ENCODE results near the gene KRTAP10-10.
"Not testable (repeated sequence)": the region's sequence is repeated elsewhere in the genome, so short reads cannot be mapped to it uniquely, and the experiment has no call there.

The KRTAP10-10 gene

DNA sequence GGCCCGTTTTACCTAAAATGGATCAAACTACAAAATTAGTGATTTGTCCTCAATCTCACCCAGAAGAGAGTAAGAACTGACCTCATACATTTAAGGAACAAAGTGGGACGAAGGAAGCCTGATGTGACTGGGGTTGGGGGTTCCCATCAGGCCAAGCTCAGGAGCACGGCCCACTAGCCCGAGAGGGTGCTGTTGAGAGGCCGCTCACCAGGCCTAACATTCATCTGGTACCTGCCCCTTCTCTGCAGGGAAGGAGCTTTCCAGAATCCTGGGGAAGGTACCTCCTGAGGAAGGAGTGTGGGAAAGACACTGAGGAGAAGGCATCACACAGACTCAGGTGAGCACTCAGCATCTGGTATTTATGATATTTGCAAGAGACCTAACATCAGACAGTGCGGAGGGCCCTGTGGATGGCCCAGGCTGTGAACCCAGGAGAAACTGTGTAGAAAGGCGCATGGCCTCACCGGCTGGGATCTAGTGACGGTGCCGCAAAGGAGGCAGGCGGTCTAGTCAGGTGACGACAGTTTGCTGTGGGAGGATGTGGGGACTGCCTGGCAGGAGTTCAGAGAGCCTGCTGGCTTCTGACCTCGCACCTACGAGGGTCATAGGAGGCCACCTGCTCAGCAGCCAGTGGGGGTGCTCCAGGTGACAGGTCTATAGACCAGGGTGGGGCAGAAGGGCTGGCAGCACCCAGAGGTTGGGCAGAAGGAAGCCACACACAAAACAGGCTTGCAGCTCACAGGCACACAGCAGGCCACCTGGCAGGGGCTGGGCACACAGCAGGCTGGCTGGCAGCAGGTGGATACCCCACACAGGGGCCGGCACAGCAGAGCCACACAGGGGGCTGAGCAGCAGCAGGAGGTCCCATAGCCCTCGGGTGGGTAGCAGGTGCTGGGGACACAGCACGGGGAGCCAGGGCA is 16.8 kb downstream of the KRTAP10-10 start:
- DNase-seq: no peak

DNA sequence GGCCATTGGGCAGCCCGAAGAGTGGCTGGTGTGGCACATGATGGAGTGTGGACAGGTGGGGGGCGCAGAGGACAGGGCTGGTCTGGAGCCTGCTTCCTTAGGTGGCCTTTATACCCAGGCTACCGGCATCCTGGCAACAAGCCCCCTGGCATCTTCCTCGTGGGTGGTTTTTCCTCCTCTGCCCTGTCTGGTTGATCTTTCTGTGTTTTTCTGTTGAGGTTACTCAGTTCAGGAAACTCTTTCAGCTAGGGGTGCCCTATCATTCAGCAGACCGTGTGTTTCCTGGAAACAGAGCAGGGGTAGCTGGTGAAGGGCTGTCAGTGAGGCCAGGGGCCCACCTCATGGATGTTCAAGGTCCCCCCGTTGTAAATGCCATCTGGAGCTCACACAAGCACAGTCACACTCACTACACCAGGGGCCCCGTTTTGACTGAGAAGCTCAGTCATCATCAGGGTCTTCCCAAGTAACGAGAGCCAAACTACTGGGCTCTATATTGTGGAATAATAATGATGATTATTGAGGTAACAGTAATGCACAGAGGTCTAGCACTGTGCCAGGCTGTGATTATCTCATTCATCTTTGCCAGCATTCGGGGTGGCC is 17.5 kb downstream of the KRTAP10-10 start, which contains the start of gene KRTAP12-4:
Gene KRTAP12-4, minus strand, starts transcription at position 84 of the 600 bp plus-strand sequence. Its CDS starts 45 bp downstream, at position 39.
- DNase-seq: no peak

DNA sequence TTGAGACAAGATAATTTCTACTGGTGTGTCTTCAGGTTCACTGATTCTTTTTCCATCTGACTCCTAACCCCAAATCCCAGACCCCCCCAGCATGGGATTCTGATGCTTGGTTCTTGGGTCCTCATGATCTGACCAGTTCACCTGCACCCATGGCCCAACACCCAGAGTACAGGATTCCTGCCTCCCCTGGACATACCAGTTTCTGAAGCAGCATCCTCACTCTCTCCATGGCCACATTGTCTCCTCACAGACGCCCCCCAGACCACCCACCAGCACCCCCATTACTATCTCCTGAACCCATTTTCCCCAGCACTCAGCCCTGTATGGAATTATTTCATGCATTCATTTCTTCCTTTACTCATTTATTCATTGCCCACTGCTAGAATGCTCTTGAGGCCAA is 19.7 kb downstream of the KRTAP10-10 start:
- DNase-seq: no peak

DNA sequence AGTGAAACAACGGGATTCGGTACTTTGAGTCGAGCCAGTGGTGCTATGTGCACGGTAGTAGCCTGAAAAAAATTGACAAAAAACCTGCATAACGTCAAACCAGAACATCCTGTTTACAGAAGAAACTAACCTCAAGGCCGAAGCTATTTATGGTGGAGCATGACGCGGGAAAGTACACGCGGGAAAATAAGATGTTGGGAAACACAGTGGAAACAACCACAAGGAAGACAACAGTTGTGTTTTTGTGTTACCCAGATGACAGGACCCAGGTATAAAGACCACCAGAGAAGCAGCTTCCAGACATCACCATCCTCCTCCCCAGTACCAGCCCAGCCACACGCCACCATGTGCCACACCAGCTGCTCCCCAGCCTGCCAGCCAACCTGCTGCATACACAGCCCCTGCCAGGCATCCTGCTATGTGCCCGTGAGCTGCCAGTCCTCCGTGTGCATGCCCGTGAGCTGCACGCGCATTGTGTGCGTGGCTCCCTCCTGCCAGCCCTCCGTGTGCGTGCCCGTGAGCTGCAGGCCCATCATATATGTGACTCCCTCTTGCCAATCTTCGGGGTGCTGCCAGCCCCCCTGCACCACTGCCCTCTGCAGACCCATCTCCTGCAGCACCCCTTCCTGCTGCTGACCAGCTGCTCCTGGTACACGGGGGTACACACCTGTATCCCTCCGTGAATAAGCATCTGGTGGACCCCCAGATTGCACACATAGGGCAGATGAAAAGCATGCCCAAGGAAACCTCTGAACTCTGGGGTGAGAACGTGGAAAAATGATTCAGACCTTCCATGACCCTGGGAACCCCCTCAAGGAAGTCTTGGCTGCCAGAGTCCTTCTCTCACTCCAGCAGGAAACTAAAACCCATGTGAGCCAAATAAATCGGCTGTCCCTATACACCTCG is 20.7 kb downstream of the KRTAP10-10 start, which contains the start of gene KRTAP12-3:
Gene KRTAP12-3, plus strand, starts transcription at position 298 of the 906 bp plus-strand sequence. Its CDS starts 48 bp downstream, at position 346.
- DNase-seq: no peak

DNA sequence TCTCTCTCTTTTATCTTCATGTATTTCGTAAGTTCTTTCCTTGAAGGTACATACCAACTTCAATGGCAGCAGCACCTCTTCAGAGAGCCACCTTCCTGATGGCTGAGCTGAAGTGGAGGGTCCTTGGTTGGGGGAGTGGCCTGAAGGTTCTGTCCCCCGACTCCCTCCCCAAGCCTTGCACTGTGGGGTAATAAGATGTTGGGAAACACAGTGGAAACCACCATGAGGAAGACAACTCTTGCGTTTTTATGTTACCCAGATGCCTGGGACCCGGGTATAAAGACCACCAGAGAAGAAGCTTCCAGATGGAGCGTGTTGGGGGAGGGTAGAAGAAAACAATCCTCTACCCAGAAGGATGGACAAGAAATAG is 21.4 kb downstream of the KRTAP10-10 start:
- no peak for DNase-seq

DNA sequence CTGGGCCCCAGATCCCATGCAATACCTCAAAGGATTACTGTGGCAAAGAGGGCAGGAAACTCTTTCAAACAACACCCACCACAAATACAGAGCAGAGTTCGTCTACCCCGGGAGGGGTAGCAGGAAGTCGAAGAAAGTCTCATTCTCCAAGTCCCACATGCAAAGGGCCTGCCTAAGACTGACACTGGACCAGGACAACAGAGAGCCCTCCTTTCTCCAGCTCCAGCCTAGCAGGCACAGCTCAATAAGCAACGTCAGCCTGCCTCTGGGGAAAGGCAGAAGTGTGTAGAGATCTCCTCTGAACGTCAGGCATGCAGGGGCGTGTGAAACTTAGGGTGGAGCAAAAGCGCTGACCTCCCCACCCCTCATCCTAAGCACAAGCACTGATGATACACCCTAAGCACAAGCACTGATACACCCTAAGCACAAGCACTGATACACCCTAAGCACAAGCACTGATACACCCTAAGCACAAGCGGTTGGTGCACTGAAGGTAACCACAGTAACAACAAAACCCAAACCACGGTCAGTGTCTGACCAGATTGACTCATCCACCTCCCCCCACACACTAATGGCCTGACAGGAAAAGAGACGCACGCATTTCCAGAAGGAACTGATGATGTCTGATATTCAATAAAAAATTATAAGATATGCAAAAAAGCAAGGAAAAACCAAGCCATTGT is 21.9 kb downstream of the KRTAP10-10 start:
- no peak for DNase-seq

DNA sequence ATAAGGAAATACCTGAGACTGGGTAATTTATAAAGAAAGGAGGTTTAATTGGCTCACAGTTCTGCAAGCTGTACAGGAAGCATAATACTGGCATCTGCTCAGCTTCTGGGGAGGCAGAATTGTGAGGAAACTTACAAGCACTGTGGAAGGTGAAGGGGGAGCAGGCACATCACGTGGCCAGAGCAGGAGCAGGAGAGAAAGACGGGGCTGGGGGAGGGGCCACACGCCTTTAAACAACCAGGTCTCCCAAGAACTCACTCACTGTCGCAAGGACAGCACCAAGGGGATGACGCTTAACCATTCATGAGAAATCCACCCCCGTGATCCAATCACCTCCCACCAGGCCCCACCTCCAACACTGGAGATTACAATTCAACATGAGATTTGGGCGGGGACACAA is 24.4 kb downstream of the KRTAP10-10 start:
- not testable (repeated sequence) for DNase-seq

DNA sequence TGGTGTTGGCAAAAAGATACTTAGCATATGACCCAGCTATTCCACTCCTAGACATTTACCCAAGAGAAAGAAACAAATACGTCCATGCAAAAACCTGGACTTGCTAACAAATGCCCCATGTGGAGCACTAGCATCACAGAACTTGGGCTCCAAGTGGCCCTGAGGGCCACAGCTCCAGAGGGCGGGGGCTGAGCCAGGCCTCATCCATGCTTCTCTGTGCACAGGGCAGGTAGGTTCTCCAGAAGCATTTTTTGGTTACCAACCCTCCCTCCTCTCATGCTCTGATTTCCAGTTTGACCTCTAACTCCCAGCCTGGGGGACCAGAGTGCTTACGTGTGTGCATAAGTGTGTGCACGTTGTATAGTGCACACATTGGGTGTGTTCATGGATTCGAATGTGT is 27.5 kb downstream of the KRTAP10-10 start:
- DNase-seq: no peak

DNA sequence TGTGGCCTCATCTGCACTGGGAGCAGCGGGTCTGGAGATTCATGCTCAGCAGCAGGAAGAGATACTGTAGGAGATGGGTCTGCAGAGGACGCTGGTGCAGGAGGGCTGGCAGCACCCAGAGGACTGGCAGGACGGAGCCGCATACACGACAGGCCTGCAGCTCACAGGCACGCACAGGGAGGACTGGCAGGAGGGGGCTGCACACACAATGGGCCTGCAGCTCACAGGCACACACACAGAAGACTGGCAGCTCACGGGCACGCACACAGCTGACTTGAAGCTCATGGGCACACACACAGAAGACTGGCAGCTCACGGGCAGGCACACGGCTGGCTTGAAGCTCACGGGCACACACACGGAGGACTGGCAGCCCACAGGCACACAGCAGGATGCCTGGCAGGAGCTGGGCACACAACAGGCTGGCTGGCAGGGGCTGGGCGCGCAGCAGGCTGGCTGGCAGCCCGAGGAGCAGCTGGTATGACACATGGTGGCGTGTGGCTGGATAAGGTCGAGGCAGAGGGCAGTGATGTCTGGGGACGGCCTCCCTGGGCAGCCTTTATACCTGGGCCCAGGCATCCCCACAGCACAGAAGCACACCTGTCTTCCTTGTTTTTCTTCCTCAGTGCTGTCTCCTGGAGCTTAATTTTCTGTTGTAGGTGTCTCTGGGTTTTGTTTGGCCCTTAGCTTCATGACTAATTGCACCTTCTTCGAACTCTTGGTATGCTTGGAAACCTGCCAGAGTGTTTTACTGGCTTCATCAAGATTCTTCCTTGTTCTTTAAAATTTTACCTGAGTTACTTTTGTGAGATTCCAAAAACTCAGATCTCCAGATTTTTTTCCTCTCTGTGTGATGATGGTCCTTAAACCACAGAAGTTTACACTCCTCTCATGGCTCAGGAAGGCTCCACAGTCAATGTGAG is 29.5 kb downstream of the KRTAP10-10 start, which contains the start of gene KRTAP12-2:
Gene KRTAP12-2, minus strand, starts transcription at position 527 of the 920 bp plus-strand sequence. Its CDS starts 41 bp downstream, at position 486.
- no peak for DNase-seq

DNA sequence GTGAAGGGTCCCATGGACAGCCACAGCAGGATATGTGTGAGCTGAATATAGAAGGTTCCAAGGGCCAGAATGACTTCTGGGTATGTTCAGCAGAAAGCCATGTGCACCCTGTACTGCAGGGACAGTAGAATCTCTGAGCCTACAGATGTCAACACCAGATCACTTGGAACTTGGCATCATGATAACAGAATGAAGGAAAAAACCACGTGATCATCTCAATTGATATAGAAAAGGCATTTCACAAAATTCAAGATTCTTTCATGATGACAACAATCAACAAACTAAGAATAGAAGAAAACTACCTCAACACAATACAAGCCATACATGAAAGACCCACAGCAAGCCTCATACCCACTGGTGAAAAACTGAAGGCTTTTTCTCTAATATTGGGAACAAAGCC is 30.5 kb downstream of the KRTAP10-10 start:
- no peak for DNase-seq

DNA sequence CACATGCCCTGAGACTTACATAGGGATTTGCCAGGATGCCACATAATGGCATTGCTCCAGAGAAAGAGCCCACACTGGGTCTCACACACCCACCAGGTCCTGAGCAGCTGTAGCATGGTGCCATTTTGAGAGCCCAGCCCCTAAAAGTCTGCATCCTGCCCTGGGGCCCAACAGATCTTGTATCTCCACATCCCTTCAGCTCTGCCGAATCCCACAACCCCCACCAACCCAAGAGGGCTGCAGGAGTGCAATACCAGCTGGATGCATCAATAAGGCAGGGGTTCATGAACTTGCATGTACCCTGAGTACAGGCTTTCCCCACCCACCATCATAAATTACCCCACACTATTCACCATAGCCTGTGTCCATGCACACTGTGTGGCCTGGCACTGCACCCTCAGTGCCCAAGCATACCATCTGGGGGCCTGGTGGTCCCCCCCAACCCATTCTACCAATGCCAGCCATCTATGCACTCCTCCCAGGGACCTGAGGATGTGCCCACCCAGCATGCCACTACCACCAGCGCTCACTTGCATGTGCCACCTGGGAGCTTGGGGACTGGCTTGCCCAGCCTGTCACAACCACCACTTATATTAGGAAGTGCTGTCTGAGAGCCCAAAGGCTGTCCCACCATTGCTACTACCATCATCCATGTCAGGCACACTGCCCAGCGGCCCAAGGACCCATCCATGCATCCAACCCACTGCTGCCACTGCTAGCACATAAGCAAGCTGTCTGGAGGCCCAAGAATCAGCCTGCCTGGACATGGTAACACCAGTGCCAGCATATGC is 33.7 kb downstream of the KRTAP10-10 start:
- DNase-seq: no peak

DNA sequence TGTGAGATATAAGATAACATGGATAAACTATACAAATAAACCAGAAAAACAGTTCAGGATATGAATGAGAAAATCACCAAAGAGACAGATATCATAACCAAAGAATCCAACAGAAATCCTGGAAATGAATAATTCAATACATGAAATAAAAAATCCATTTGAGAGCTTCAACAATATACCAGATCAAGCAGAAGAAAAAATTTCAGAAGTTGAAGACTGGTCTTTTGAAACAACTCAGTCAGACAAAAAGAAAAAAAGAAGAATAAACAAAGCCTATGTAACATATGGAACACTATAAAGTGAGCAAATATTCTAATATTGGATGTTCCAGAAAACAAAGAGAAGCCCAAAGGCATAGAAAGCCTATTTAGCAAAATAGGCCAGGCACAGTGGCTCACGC is 34.8 kb downstream of the KRTAP10-10 start:
- no peak for DNase-seq

DNA sequence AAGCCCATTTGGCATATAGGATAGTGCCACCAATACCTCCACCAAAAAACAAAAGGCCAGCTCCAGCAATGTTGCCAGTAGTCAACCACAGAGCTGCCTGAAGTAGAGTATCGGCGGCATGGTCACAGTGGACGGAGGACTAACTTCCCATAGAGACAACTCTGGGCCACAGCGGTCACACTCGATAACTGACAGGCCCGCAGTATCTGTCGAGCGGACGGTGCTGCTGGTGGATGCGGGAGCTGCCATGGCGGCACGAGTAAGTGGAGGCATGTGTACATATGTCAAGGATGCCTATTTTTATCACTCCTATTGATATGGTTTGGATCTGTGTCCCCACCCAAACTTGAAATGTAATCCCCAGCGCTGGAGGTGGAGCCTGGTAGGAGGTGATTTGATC is 40.7 kb downstream of the KRTAP10-10 start:
- no peak for DNase-seq

DNA sequence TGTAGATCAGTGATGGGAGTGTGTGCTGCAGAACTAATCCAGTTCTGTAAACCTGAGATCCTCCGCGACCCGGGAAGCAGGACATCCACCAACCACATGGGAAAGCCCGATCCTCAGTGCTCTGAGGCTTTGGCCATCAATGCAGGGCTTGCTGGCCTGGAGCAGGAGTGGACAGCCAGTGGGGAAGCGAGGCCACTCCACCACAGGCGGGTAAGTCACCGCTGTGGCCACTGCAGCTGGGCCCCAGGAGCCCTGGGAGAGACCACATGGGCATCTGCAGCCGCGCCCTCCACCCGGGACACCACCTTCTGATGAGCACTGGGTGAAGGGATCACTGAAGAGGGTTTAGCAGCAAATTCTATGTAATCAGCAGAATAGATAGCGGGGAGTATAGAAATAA is 44.0 kb downstream of the KRTAP10-10 start:
- no peak for DNase-seq

DNA sequence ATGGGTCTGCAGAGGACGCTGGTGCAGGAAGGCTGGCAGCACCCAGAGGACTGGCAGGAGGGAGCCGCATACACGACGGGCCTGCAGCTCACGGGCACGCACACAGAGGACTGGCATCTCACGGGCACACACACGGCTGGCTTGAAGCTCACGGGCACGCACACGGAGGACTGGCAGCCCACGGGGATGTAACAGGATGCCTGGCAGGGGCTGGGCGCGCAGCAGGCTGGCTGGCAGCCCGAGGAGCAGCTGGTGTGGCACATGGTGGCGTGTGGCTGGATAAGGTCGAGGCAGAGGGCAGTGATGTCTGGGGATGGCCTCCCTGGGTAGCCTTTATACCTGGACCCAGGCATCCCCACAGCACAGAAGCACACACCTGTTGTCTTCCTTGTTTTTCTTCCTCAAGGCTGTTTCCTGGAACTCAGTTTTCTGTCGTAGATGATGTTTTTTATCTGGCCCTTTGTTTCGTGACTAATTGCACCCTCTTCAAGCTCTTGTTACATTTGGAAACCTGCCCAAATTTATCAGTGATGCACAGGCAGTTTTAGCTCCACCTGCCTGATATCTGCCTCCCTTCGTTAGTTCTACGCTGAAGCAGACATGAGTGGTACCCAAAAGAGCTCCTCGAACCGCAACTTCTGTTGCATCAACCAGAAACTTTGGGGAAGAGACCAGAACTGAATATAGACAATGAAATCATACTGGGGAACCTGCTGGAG is 44.9 kb downstream of the KRTAP10-10 start, which contains the start of gene KRTAP12-1:
Gene KRTAP12-1, minus strand, starts transcription at position 303 of the 719 bp plus-strand sequence. Its CDS starts 40 bp downstream, at position 263.
- DNase-seq: peak; percentile 81

DNA sequence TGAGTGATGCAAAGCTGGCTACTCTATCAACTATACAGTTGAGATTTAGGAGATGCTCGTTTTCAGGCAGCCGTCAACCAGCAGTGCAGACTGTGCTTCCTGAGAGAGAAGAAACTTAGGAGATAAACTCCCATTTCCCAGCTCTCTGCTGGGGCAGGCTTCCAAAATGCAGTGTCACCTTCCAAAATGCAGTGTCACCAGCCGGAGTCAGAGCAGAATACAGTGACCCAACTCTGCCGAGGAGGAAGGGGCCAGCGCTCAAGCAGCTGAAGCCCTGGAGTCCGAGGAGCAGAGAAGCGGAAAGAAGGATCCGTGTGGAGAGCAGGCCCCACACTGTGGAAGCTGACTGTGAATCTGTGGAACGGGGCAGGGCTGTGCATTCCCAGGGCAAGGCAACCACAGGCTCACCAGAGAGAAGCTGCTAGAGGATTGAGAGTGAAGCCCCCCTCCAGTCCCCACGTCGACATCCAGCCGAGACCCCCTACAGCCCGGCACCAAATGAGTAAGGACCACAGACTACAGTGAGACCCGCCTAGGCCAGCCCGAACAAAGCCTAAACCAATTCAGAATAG is 45.5 kb downstream of the KRTAP10-10 start:
- DNase-seq: no peak

DNA sequence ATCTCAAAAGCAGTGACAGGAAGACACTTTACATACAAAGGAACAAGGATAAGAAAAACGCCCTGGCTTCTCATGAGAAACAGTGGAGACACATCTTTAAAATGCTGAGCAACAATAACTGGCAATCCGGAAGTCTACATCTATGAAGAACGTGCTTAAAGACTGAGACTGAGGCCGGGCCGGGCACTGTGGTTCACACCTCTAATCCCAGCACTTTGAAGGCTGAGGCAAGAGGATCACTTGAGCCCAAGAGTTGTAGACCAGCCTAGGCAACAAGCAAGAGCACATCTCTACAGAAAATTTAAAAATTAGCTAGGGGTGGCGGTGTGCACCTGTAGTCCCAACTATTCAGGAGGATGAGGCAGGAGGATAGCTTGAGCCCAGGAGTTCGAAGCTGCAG is 46.9 kb downstream of the KRTAP10-10 start:
- DNase-seq: no peak

DNA sequence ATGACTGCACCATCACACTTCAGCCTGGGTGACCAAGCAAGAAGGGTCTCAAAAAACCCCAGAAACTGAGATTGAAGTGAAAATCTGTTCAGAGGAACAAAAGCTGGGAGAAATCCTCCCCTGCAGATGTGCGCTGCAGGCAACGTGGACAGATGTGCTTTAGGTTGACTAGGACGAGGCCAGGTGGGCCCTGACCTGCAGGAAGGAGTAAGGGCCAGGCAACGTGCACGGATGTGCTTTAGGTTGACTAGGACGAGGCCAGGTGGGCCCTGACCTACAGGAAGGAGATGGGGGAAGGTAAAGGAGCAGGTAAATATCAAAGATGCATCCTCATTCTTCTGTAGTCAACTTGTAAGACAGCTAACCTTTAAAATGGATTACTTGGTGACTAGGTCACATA is 47.3 kb downstream of the KRTAP10-10 start:
- DNase-seq: no peak

DNA sequence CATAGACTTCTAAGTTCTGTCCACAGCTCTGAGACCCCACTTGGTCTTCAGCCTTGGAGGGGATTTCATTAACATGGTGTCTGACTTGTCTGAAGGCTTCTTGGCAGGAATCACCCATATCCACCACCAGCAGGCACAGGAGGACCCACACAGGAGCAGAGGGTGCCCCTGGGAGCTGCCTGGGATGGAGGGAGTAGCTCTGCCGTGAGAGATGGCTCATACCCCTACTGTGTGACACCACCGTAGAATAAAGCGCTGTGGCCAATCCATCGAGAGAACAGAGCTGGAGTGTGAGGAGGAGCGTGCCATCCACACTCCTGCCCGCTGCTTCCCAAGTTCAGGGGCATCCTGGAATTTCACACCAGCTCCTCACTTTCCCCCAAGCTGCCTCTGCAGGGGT is 47.9 kb downstream of the KRTAP10-10 start:
- DNase-seq: not testable (repeated sequence)
